Left hindlimb (tissue), 1 donor: ENCODE measurements around the gene PCDHA10.
"Not testable (repeated sequence)": the region's sequence is repeated elsewhere in the genome, so short reads cannot be mapped to it uniquely, and the experiment has no call there.

Experiments used
- DNase-seq: peaks from one replicate; pipeline ENCODE4 v3.0.0-alpha.2; 2018

PCDHA10 gene

GRCh38 chr5:140842798-140843733 lies 12.6 kb upstream of the PCDHA10 start:
- no peak for DNase-seq

DNA sequence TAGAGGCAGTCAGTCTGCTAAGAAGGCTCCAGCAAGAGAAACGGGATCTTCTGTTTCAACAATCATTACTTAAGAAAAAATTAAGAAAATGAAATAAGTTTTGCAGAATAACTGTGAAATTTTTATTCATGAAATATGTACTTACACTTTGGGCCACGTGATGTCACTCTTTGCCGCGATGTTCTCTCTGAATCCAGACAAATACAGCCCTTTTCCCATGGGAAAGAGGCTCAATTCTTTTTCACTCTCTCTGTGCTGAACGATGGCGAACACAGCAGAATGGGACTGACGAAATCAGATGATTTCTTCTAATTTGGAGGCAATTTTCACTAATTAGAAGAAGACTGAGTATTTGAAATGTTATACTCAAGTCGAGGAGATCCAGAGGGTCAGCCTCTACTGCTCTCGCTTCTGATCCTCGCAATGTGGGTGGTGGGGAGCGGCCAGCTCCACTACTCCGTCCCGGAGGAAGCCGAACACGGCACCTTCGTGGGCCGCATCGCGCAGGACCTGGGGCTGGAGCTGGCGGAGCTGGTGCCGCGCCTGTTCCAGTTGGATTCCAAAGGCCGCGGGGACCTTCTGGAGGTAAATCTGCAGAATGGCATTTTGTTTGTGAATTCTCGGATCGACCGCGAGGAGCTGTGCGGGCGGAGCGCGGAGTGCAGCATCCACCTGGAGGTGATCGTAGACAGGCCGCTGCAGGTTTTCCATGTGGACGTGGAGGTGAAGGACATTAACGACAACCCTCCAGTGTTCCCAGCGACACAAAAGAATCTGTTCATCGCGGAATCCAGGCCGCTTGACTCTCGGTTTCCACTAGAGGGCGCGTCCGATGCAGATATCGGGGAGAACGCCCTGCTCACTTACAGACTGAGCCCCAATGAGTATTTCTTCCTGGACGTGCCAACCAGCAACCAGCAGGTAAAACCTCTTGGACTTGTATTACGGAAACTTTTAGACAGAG lies 7.3 kb upstream of the PCDHA10 start, which contains the start of gene PCDHA9:
Gene PCDHA9 (plus strand): TSS at position 244 of the 964 bp plus-strand sequence. CDS start 114 bp downstream, at position 358.
- not testable (repeated sequence) for DNase-seq

GRCh38 chr5:140849831-140850634 lies 5.7 kb upstream of the PCDHA10 start:
- DNase-seq, result not testable (repeated sequence)

DNA sequence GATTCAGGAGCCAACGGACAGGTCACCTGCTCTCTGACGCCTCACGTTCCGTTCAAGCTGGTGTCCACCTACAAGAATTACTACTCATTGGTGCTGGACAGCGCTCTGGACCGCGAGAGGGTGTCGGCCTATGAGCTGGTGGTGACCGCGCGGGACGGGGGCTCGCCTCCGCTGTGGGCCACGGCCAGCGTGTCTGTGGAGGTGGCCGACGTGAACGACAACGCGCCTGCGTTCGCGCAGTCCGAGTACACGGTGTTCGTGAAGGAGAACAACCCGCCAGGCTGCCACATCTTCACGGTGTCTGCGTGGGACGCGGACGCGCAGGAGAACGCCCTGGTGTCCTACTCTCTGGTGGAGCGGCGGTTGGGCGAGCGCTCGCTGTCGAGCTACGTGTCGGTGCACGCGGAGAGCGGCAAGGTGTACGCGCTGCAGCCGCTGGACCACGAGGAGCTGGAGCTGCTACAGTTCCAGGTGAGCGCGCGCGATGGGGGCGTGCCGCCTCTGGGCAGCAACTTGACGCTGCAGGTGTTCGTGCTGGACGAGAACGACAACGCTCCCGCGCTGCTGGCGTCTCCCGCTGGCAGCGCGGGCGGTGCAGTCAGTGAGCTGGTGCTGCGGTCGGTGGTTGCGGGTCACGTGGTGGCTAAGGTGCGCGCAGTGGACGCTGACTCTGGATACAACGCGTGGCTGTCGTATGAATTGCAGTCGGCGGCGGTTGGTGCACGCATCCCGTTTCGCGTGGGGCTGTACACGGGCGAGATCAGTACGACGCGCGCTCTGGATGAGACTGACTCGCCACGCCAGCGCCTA lies 1.7 kb downstream of the PCDHA10 start:
- DNase-seq, result no peak

- no peak for DNase-seq
These were observed 2.2 kb downstream of the PCDHA10 start for GRCh38 chr5:140857987-140858240.

GRCh38 chr5:140862441-140863295 lies 7.0 kb downstream of the PCDHA10 start:
- DNase-seq, result no peak

GRCh38 chr5:140868721-140869554 lies 13.2 kb downstream of the PCDHA10 start, which contains the start of gene PCDHA11:
TSS of gene PCDHA11 (plus strand) at chr5:140868957. CDS start at chr5:140869104, 147 bp downstream.
- no peak for DNase-seq

- no peak for DNase-seq
These were observed 13.8 kb downstream of the PCDHA10 start for GRCh38 chr5:140869555-140869886.

- DNase-seq, result no peak
These were observed 14.8 kb downstream of the PCDHA10 start for GRCh38 chr5:140870221-140871201.

GRCh38 chr5:140875085-140876065 lies 19.7 kb downstream of the PCDHA10 start, which contains the start of gene PCDHA12:
TSS of gene PCDHA12 (plus strand) at chr5:140875308. CDS start at chr5:140875473, 165 bp downstream.
- DNase-seq, result no peak

DNA sequence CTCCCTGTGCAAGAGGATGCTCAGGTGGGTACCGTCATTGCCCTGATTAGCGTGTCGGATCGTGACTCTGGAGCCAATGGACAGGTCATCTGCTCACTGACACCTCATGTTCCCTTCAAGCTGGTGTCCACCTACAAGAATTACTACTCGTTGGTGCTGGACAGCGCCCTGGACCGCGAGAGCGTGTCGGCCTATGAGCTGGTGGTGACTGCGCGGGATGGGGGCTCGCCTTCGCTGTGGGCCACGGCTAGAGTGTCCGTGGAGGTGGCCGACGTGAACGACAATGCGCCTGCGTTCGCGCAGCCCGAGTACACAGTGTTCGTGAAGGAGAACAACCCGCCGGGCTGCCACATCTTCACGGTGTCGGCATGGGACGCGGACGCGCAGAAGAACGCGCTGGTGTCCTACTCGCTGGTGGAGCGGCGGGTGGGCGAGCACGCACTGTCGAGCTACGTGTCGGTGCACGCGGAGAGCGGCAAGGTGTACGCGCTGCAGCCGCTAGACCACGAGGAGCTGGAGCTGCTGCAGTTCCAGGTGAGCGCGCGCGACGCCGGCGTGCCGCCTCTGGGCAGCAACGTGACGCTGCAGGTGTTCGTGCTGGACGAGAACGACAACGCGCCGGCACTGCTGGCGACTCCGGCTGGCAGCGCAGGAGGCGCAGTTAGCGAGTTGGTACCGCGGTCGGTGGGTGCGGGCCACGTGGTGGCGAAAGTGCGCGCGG lies 21.0 kb downstream of the PCDHA10 start:
- not testable (repeated sequence) for DNase-seq

DNA sequence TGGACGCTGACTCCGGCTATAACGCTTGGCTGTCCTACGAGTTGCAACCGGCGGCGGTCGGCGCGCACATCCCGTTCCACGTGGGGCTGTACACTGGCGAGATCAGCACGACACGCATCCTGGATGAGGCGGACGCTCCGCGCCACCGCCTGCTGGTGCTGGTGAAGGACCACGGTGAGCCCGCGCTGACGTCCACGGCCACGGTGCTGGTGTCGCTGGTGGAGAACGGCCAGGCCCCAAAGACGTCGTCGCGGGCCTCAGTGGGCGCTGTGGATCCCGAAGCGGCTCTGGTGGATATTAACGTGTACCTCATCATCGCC lies 21.5 kb downstream of the PCDHA10 start:
- DNase-seq, result no peak

GRCh38 chr5:140881889-140882590 lies 26.3 kb downstream of the PCDHA10 start, which contains the start of gene PCDHA13:
TSS of gene PCDHA13 (plus strand) at chr5:140882124. CDS start at chr5:140882269, 145 bp downstream.
- no peak for DNase-seq

DNA sequence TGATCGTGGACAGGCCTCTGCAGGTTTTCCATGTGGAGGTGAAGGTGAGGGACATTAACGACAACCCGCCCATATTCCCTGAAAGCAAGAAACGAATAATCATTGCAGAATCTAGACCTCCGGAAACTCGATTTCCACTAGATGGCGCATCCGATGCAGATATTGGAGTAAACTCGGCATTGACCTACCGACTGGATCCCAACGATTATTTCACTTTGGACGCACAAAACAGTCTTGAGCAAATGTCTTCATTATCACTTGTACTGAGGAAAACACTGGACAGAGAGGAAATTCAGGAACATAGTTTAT lies 26.8 kb downstream of the PCDHA10 start:
- DNase-seq, result no peak

- no peak for DNase-seq
These were observed 27.7 kb downstream of the PCDHA10 start for GRCh38 chr5:140883373-140883772.
